GM12875 (cell line): ENCODE results near the gene LSAMP.
"Not testable (repeated sequence)": the region's sequence is repeated elsewhere in the genome, so short reads cannot be mapped to it uniquely, and the experiment has no call there.

Experiments
- H3K4me3 ChIP-seq: one replicate; pipeline ENCODE4 v1.5.1; 2011; ENCODE audit warnings: low read depth, low read length, control low read depth
- CTCF ChIP-seq: IDR thresholded peaks from 2 replicates; pipeline ENCODE4 v1.5.1; 2011; ENCODE audit warnings: low read depth, mild to moderate bottlenecking, control low read depth, inconsistent platforms, low read length, moderate library complexity, borderline replicate concordance; ENCODE audit not compliant: insufficient read depth

Gene LSAMP

GRCh38 chr3:116083683-116084082 lies 361.6 kb downstream of the LSAMP start:
- no peak for TF ChIP-seq CTCF
- no peak overlapping the region for H3K4me3 ChIP-seq

GRCh38 chr3:116078561-116078960 lies 366.7 kb downstream of the LSAMP start:
- H3K4me3 ChIP-seq: no peak overlapping the region
- no peak for TF ChIP-seq CTCF

- no peak for TF ChIP-seq CTCF
- H3K4me3 ChIP-seq: no peak overlapping the region
Observed at GRCh38 chr3:116077557-116077956, 367.7 kb downstream of the LSAMP start.

GRCh38 chr3:116077059-116077458 lies 368.2 kb downstream of the LSAMP start:
- no peak overlapping the region for H3K4me3 ChIP-seq
- no peak for TF ChIP-seq CTCF

GRCh38 chr3:116070516-116071278 lies 374.6 kb downstream of the LSAMP start:
- H3K4me3 ChIP-seq: not testable (repeated sequence)

GRCh38 chr3:116070061-116070460 lies 375.2 kb downstream of the LSAMP start:
- H3K4me3 ChIP-seq: no peak overlapping the region
- TF ChIP-seq CTCF: no peak

GRCh38 chr3:116069024-116069423 lies 376.3 kb downstream of the LSAMP start:
- TF ChIP-seq CTCF: no peak
- no peak overlapping the region for H3K4me3 ChIP-seq
